Mesenchymal stem cell (in vitro differentiated cells and primary cell): Measurements from ENCODE around the gene WNT3A.

Experiments used
- DNase-seq: peaks from one replicate; pipeline ENCODE4 v3.0.0-alpha.2; 2013
- H2AFZ ChIP-seq: one replicate; pipeline ENCODE4 v1.6.1; 2013; ENCODE audit warnings: low read depth, mild to moderate bottlenecking, control low read depth, inconsistent platforms, low read length, moderate library complexity
- H2AK5ac ChIP-seq: 2 replicates; pipeline ENCODE4 v1.6.1; 2013; ENCODE audit warnings: low read length, moderate library complexity, mild to moderate bottlenecking, inconsistent platforms; ENCODE audit not compliant: severe bottlenecking
- H2BK120ac ChIP-seq: one replicate; pipeline ENCODE4 v1.6.1; 2013; ENCODE audit warnings: low read depth, mild to moderate bottlenecking, inconsistent platforms, low read length, moderate library complexity
- H2BK12ac ChIP-seq, 2 experiments: one replicate each; pipeline ENCODE4 v1.6.1; 2013; ENCODE audit warnings: inconsistent platforms in 2 of 2, low read length in 2 of 2, mild to moderate bottlenecking in 2 of 2, moderate library complexity in 2 of 2, control low read depth in 1 of 2
- H2BK15ac ChIP-seq: one replicate; pipeline ENCODE4 v1.6.1; 2013; ENCODE audit warnings: mild to moderate bottlenecking, low read depth, inconsistent platforms; ENCODE audit not compliant: poor library complexity, severe bottlenecking
- H2BK5ac ChIP-seq: 2 replicates; pipeline ENCODE4 v1.6.1; 2013; ENCODE audit warnings: low read depth, mild to moderate bottlenecking, low read length, control low read depth, inconsistent platforms; ENCODE audit not compliant: poor library complexity, severe bottlenecking
- H3K14ac ChIP-seq, 2 experiments: one replicate each; pipeline ENCODE4 v1.6.1; 2013; ENCODE audit warnings: inconsistent platforms in 2 of 2, low read length in 2 of 2, control low read depth in 1 of 2, mild to moderate bottlenecking in 1 of 2, moderate library complexity in 1 of 2
- H3K18ac ChIP-seq, 2 experiments: one replicate each; pipeline ENCODE4 v1.6.1; 2013; ENCODE audit warnings: inconsistent platforms in 2 of 2, low read length in 2 of 2, control low read depth in 1 of 2, low read depth in 1 of 2, mild to moderate bottlenecking in 1 of 2
- H3K23ac ChIP-seq, 2 experiments: one replicate each; pipeline ENCODE4 v1.6.1; 2013; ENCODE audit warnings: inconsistent platforms in 2 of 2, low read length in 2 of 2, mild to moderate bottlenecking in 2 of 2, moderate library complexity in 2 of 2, control low read depth in 1 of 2
- H3K27ac ChIP-seq: 2 replicates; pipeline ENCODE4 v1.5.1; 2013; ENCODE audit warnings: mild to moderate bottlenecking, moderate library complexity, low read length, control low read depth, inconsistent platforms; ENCODE audit not compliant: poor library complexity, severe bottlenecking
- H3K27me3 ChIP-seq, 2 experiments: 2 replicates each; pipeline versions ENCODE4 v1.6.1 to v1.7.0; 2013; ENCODE audit warnings: low read length in 2 of 2, mild to moderate bottlenecking in 2 of 2, moderate library complexity in 2 of 2, control low read depth in 1 of 2, inconsistent platforms in 1 of 2; ENCODE audit not compliant: control insufficient read depth in 1 of 2, insufficient read depth in 1 of 2
- H3K36me3 ChIP-seq, 2 experiments: 2 replicates each; pipeline versions ENCODE4 v1.6.1 to v1.7.0; 2013; ENCODE audit warnings: low read length in 2 of 2, control low read depth in 1 of 2, inconsistent platforms in 1 of 2, low read depth in 1 of 2, mild to moderate bottlenecking in 1 of 2; ENCODE audit not compliant: insufficient read depth in 2 of 2, control insufficient read depth in 1 of 2
- H3K4ac ChIP-seq, 2 experiments: one replicate each; pipeline ENCODE4 v1.6.1; 2013; ENCODE audit warnings: inconsistent platforms in 2 of 2, low read length in 2 of 2, mild to moderate bottlenecking in 2 of 2, moderate library complexity in 2 of 2, control low read depth in 1 of 2, low read depth in 1 of 2
- H3K4me1 ChIP-seq: 2 replicates; pipeline ENCODE4 v1.6.1; 2013; ENCODE audit warnings: low read depth, low read length, control low read depth; ENCODE audit not compliant: control insufficient read depth, insufficient read depth
- H3K4me2 ChIP-seq: 2 replicates; pipeline ENCODE4 v1.6.1; 2013; ENCODE audit warnings: low read length, mild to moderate bottlenecking, inconsistent platforms; ENCODE audit not compliant: poor library complexity, severe bottlenecking
- H3K4me3 ChIP-seq, 2 experiments: 2 replicates each; pipeline versions ENCODE4 v1.5.1 to v1.7.0; 2013; ENCODE audit warnings: low read length in 2 of 2, mild to moderate bottlenecking in 2 of 2, control low read depth in 1 of 2, low read depth in 1 of 2; ENCODE audit not compliant: insufficient read depth in 1 of 2
- H3K79me1 ChIP-seq: replicated peaks from 2 replicates; pipeline ENCODE4 v1.6.1; 2013; ENCODE audit warnings: mild to moderate bottlenecking, control low read depth, low read length, inconsistent platforms; ENCODE audit not compliant: poor library complexity, severe bottlenecking
- H3K9ac ChIP-seq: 2 replicates; pipeline ENCODE4 v1.7.0; 2013; ENCODE audit warnings: mild to moderate bottlenecking, low read length, moderate library complexity
- H3K9me3 ChIP-seq: 2 replicates; pipeline ENCODE4 v1.7.0; 2013; ENCODE audit warnings: mild to moderate bottlenecking, low read length; ENCODE audit not compliant: control insufficient read depth
- H4K8ac ChIP-seq: one replicate; pipeline ENCODE4 v1.6.1; 2013; ENCODE audit warnings: inconsistent platforms, mild to moderate bottlenecking, low read length, moderate library complexity
- H4K91ac ChIP-seq: one replicate; pipeline ENCODE4 v1.6.1; 2013; ENCODE audit warnings: mild to moderate bottlenecking, low read length, inconsistent platforms
- WGBS: methylation state at CpG from one replicate; pipeline ENCODE4 v1.1.7; 2013; ENCODE audit warnings: mixed read lengths; 5-methylcytosine and 5-hydroxymethylcytosine counted together

WNT3A gene

DNA sequence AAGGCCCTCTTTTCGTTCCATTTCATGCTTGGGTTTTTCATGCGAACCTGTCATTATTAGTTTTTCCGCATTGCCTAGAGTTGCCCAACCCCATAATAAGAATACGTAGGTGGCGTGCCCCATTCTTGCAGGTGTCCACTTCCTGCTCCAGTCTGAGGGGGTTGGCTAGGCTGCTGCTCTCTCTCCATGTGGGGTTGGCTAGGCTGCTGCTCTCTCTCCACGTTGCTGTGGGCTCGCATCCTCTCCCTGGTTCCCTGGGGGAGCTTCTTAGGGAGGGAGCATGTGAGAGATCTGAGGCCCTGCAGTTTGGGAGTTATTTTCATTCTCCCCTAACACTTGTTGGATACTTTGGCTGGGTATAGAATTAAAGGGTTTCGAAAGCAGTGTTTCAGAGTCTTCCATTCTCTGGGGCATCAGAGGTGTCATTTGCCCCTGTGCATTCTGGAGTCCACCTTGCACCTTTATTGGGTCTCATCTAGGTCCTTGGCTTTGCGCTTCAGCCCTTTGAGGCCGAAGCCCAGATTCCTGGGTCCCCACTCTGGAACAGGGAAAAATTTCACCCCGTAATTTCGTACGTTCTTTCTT, 87.7 kb downstream of the WNT3A start:
- Histone ChIP-seq H3K4me3 (no peak overlapping the region), H3K27me3 (no peaks in the 10 kb centered on the region), H3K27ac (no peak overlapping the region), H2AK5ac (no peak overlapping the region), H3K4me1 (peaks cover 29% of the 10 kb centered on the region), H3K14ac (no peak overlapping the region), H3K4me2 (no peak overlapping the region), H3K36me3 (peaks cover 73 to 77% of the 10 kb centered on the region in 2 experiments), H3K79me1 (no peaks in the 10 kb centered on the region), H3K4ac (no peak overlapping the region), H2BK12ac (no peak overlapping the region), H4K8ac (no peak overlapping the region), H3K18ac (no peak overlapping the region), H3K9me3 (peaks cover 8% of the 10 kb centered on the region), H4K91ac (no peak overlapping the region), H2BK15ac (no peak overlapping the region), H2BK5ac (no peak overlapping the region), H2BK120ac (no peak overlapping the region), H2AFZ (no peak overlapping the region), H3K9ac (no peak overlapping the region), H3K23ac (no peak overlapping the region)
- 89% methylated on average over 10 of the region's 13 CpGs for WGBS
- DNase-seq, result no peak

DNA sequence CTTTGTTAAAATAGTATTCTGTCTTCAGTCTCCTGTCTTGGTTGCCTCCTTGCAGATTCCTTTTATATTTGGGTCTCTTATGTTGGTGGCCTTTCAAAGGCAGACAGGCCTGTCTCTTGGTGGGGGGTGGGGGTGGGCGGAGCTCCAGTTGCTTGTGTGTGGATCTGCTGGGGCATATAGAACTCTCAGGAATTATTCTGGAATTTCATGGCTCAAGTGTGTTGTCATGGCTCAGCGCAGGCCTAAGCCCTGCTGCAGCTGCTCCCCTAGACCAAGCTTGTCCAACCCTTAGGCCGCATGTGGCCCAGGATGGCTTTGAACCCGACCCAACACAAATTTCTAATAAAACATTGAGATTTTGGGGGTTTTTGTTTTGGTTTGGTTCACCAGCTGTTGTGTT, 88.4 kb downstream of the WNT3A start:
- Histone ChIP-seq H2BK12ac (no peak overlapping the region), H2AFZ (no peak overlapping the region), H3K27ac (no peak overlapping the region), H3K4ac (no peak overlapping the region), H3K36me3 (peaks cover 73 to 84% of the 10 kb centered on the region in 2 experiments), H2AK5ac (no peak overlapping the region), H2BK120ac (no peak overlapping the region), H2BK5ac (no peak overlapping the region), H3K23ac (no peak overlapping the region), H3K4me3 (no peak overlapping the region), H3K9me3 (peaks cover 8% of the 10 kb centered on the region), H3K18ac (no peak overlapping the region), H3K14ac (no peak overlapping the region), H3K79me1 (no peaks in the 10 kb centered on the region), H3K9ac (no peak overlapping the region), H4K8ac (no peak overlapping the region), H2BK15ac (no peak overlapping the region), H3K4me1 (peaks cover 23% of the 10 kb centered on the region), H3K27me3 (no peaks in the 10 kb centered on the region), H3K4me2 (no peak overlapping the region), H4K91ac (no peak overlapping the region)
- 98% methylated on average over 2 of the region's 4 CpGs for WGBS
- DNase-seq, result no peak

DNA sequence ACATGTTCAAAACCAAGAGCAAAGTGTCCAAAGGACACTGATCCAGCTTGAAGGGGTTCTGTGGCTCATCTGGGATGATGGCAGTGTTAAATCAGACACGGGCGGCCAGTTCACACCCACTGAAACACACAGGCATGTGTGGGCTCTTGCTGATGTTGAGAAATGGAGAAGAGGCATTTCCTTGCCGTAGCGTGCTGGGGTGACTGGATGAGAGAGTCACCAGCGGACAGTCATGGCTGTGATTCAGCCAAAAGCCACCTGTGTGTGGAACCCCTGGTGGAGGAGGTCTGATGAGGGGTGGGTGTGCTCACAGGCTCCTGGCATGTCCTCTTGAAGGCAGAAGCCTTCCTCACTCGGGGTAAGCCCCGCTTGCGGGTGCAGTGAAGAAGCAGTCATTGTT, 89.1 kb downstream of the WNT3A start:
- Histone ChIP-seq H2BK12ac (no peak overlapping the region), H3K4me2 (no peak overlapping the region), H3K14ac (no peak overlapping the region), H2BK15ac (no peak overlapping the region), H3K36me3 (peaks cover 79 to 89% of the 10 kb centered on the region in 2 experiments), H3K9ac (no peak overlapping the region), H2AFZ (no peak overlapping the region), H3K27ac (no peak overlapping the region), H4K8ac (no peak overlapping the region), H3K79me1 (no peaks in the 10 kb centered on the region), H3K4me1 (peaks cover 17% of the 10 kb centered on the region), H3K18ac (no peak overlapping the region), H3K27me3 (no peaks in the 10 kb centered on the region), H3K4me3 (no peak overlapping the region), H2BK5ac (no peak overlapping the region), H2AK5ac (no peak overlapping the region), H3K9me3 (peaks cover 8% of the 10 kb centered on the region), H2BK120ac (no peak overlapping the region), H3K4ac (no peak overlapping the region), H3K23ac (peak overlapping the region in 1 of 2 experiments; percentile 53), H4K91ac (no peak overlapping the region)
- 95% methylated on average over 8 of the region's 8 CpGs for WGBS
- DNase-seq, result no peak

DNA sequence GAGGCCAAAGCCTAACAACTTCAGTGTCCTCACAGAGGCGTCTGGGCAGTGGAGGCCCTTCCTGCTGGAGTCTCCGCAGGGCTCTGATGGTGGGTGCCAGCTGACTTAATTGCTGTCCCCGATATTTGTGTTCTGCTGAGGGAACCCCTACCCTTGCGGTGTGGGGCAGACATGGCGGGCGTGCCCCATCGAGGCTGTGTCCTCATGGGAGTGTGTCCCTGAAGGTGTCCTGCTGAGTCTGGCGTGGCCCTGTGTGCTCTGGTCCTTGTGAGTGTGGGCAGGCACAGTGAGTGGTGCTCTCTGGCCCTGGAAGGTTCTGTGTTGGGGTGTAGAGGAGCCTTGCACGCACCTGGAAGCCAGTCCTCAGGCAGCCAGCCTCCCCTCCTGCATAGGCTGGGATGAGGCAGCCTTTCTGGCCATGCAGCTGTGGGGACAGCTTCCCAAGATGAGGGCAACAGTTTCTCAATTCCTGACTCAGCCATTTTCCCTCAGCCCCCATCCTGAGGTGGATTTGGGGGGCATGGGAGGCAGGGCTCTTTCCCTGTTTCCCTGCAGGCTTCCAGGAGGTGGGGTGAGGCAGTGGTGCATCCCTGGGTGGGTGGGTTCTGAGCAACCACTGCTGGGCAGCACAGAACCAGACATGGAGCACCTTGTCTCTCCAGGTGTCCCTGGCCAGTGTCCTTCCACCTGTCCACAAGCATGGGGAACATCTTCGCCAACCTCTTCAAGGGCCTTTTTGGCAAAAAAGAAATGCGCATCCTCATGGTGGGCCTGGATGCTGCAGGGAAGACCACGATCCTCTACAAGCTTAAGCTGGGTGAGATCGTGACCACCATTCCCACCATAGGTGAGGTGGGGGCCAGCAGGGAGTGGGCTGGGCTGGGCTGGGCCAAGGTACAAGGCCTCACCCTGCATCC, 89.9 kb downstream of the WNT3A start:
- Histone ChIP-seq H2BK12ac (no peak overlapping the region), H3K36me3 (peaks cover 82 to 88% of the 10 kb centered on the region in 2 experiments), H3K4me1 (peaks cover 19% of the 10 kb centered on the region), H3K4ac (no peak overlapping the region), H3K4me2 (no peak overlapping the region), H2BK5ac (no peak overlapping the region), H3K18ac (no peak overlapping the region), H2BK120ac (no peak overlapping the region), H4K8ac (no peak overlapping the region), H4K91ac (no peak overlapping the region), H2BK15ac (no peak overlapping the region), H2AFZ (no peak overlapping the region), H2AK5ac (no peak overlapping the region), H3K9me3 (peaks cover 8% of the 10 kb centered on the region), H3K79me1 (peaks cover 2% of the 10 kb centered on the region), H3K27ac (no peak overlapping the region), H3K14ac (no peak overlapping the region), H3K9ac (no peak overlapping the region), H3K23ac (no peak overlapping the region), H3K4me3 (no peak overlapping the region), H3K27me3 (no peaks in the 10 kb centered on the region)
- 99% methylated on average over 10 of the region's 13 CpGs for WGBS
- no peak for DNase-seq
